Measurements from ENCODE around the gene DGKI.

DGKI gene

DNA sequence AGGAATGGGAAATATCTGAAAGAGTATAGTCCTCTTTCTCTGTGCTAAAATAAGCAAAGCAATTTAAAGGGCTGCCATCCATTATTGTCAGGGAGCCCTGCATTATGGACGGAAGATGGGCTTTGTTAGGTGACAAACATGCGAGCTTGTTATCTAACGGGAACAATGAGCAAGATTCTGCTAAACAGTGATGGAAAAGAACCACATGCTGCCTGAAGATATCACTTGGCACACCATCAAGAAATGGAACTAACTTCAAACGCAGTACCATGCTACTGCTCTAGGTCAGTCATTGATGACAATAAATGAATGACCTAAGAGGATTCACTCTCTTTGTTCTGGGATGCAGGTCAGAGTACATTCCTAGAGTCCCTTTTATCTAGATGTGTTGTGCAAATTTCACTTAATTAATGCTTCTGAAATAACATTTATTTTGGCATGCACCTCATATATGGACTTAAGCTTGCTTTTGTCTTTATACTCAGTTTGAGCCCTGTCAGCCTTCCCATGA lies 327.5 kb downstream of the DGKI start:
- no peak for DNase-seq

DNA sequence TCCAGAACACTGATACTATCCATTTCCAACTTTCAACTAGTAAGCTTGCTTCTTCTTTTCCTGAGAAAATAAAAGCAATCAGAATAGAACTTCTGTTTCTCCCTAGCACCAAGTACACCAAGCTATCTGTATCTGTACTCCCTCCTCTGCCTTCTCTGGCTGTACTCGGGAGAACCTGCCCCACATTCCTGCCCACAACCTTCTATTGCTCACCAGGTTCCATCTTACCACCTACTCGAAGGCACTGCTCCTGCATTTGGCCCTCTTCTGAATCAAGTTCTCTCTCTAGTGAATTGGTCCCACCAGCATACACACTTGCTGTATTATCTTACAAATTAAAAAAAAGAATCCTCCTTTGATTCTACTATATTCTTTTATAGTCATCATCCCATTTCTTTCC lies 333.7 kb downstream of the DGKI start:
- DNase-seq = no peak

DNA sequence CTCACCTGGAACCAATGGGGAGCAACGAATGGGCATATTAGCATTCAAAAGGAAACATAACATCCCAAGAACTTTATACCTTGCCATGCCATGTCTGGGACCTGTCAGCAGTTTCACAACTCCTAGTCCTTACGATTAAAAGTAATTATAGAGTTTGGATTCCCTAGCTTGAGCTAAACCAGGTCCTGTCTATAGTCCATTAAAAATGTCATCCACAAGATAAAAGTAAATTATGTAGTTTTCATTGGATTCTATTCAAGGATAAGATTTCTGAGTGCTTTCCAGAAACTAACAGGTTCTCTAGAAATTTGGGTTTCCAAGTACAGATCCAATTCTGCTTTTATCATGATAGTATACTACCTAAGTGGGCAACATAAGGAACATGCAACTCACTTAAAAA lies 339.7 kb downstream of the DGKI start:
- DNase-seq = no peak

DNA sequence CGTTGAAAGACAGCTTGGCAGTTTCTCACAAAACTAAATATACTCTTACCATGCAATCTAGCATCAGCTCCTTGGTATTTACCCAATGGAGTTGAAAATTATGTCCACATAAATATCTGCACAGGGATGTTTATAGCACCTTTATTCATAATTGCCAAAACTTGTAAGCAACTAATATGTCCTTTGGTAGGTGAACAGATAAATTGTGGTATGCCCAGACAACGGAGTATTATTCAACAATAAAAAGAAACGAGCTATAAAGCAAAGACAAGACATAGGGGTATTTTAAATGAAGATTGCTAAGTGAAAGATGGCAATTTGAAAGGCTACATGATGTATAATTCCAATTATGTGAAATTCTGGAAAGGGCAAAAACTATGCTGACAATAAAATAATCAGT lies 340.7 kb downstream of the DGKI start:
- no peak for DNase-seq

DNA sequence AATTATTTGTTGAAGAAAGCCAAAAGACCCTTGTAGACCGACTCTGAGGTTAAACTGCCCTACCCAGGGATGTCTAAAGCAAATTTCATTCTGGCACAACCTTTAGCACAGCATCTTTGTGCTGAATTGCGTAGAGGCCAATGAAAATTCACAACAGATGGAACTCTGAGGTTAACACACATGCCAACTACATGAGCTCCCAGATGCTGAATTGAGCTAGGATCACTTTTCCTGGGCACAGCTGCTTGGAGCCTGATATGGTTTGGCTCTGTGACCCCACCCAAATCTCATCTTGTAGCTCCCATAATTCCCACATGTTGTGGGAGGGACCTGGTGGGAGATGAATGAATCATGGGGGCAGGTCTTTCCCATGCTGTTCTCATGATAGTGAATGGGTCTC lies 345.2 kb downstream of the DGKI start:
- no peak for DNase-seq

DNA sequence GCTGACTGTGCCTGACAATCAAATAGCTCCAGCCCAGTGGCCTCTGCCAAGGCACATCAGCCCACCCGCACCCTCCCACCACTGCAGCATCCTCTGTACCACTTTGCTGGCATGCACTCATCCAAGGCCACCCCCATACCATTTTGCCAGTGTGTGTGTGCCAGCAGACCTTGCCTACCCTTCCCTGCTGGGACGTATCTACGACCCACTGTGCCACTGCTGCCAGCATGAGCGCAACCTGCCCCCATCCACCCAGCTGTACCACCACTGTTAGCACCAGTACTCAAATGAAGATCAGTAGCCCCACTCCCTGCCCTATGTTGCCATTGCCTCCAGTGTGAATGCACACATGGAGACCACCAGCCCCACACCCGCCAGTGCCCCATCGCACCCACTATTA lies 353.9 kb downstream of the DGKI start:
- no peak for DNase-seq

DNA sequence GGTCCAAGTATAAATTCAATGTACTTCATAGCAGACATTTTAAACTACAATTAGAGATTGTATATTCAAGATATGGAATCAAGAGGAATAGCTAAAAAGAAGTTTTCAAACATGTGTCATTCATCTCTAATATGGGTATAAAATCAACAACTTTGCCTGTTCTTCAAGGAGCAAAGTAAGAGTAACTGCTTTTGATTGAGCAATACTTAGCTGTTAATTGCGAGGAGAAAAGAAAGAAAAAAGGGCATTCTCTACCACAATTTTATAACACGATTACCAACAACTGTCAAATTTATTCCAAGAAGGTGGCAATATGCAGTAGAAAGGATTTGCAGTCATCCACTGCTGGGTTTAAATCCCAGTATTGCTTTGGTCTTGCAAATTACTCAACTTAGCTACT lies 356.9 kb downstream of the DGKI start:
- no peak for DNase-seq

DNA sequence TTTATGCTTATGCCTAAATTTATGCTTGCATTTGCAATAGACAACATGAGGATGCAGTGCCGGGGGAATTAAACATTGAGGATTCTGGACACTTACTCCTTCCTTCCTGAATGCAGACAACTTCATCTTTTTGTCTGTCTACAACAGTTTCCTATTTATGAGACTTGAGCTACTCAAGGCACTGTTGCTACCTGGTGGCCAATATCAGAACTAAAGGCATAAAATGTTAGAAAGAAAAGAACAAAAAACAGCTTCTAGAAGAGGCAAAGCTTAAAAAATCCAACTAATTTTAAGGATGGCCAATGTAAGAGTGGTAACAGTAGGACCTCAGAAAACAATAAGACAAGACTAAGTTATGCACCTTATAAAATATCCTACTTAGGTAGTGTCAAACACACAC lies 358.7 kb downstream of the DGKI start:
- no peak for DNase-seq

DNA sequence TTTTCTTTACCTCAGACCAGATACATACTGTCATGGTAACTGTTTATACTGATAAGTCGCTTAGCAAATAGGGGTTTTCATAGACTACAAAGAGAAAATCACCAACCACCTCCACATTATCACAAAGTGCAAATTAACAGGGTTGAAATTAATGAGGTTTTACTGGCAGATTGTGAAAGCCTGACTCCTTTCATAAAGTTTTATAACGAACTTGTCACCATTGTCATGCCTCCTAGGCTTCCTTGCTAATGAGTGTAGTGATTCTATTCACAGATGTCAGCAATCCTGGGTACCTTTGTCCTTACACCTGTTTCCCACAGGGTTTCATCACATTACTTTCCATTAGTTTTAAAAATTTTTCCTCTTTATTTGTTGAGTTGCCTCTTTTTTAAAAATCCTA lies 361.0 kb downstream of the DGKI start:
- DNase-seq = no peak

DNA sequence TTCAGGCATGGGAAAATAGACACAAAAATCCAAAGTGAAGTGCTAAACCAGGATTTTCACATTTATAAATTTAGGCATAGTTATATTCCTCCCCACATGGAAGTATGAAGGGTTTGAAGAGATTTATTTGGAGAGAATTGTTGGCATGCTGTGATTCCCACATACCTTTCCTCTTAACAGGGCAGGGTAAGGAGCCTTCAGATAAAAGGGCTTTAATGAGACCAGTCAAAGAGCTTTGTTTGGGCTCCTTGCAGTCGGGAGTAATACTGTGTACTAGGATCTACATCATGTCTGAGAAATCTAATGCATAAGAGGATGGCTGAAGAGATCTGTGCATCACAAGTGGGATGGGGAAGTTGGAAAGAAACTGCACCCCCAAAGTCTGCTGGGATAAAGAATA lies 362.4 kb downstream of the DGKI start:
- no peak for DNase-seq

DNA sequence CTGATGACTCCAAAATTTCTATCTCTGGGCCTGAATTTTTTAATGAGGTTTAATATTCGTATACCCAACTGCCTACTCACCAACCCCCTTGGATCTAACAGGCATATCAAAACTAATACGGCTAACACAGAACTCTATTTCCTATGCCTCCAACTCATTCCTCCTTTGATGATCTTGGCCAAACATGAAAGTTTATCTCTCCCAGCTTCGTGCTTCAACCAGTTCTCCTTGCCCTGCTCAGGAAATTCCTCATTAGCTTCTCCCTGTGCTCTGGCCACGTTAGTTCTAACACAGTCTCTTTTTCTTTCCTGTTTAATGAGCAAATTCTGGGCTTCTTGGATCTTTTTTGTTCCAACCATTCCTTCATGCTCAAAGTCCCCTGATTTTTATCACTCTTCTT lies 364.3 kb downstream of the DGKI start:
- DNase-seq = no peak

DNA sequence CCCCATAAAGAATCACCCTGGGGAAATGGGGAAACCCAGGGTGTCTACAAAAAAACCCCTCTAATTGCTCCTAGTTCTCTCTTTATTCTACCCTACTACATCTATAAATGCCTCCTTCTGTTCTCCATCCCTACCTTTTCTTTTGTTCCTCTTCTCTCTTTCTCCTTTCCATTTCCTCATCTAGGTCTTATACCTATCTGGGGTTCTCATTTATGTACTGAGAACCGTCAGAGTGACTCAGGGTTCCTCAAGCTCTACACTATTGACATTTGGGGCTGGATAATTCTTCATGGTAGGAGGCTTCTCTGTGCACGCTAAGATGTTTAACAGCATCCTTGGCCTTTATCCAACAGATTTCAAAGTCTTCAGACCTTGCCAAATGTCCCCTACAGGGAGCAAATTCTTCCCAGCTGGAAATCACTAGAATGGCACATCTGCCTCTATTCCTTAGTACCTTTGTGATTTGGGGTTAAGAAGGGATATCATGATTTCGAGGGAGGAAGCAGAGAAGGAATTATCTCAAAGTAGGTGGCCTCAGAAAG lies 365.9 kb downstream of the DGKI start:
- DNase-seq = no peak

DNA sequence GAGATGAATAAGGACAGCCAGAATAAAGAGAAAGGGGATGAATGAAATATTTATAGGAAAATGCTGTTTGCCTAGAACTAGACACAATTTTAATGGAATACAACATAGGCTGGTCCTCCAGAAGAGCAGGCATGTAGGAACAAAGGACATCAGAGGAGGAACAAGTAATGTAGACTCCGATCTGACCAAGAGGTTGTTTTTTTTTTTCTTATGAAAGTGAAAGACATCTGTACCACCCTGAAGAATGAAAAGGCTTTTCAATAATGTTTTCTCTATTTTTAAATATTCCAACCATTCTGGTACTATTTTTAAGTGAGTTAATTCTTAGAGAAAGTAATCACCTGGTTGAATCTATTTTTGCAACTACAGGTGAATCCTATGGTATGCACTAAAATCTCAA lies 366.4 kb downstream of the DGKI start:
- no peak for DNase-seq

DNA sequence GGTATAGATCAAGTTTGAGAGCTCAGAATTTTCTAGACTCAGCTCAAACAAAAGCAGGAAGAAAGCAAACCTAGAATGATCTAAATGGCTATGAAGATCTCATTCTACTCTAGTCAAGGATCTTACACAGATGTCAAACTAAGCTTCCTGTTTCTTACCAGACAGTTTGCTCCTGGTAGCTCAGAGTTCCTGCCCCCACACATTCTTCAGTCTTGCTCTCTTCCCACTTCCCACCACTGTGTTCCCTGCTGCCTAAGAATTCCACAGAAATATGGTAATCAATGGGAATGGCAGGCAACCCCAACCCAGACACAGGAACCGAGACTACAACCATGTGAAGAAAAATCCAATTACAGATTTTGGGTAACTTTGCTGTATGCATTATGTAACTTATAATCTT lies 369.8 kb downstream of the DGKI start:
- DNase-seq = no peak

DNA sequence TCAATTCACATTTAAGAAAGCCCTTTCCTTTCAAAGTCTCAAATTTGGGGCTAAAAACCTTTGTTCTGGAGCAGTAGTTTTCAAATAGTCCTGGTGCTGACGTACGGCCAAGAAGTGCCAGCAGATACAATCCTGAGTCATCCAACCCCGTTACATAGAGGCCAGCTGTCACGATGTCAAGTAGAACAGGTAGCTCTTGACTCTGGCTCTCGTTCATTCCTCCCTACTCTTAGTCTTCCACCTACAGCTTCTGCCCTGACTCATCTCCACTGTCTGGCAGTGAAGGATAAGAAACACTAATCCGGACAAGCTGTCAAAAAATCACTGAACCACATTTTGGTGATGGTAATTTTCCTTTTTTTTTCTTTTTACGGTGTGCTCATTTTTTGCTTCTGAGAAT lies 370.8 kb downstream of the DGKI start:
- no peak for DNase-seq

DNA sequence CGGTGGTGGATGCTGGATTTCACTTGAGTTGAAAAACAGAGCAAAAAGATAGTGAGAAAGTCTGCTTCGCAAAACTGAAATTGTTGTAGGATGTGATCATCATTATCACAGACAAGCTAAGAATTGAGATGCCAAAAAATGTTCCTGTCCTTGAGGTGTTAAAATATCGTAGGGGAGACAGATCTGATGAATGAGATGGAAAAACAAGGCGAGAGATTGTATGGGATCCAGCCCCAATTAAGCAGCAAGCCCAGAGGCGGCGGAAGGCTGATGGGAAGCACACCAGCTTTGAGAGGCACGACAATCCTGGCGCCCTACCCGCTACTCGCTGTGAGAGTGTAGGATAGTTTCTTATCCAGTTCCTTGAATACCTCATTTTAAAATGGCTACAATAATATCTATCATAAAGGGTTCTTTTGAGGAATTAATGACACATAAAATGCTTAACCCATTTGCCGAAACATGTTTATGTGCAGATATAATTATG lies 372.2 kb downstream of the DGKI start:
- DNase-seq = no peak

DNA sequence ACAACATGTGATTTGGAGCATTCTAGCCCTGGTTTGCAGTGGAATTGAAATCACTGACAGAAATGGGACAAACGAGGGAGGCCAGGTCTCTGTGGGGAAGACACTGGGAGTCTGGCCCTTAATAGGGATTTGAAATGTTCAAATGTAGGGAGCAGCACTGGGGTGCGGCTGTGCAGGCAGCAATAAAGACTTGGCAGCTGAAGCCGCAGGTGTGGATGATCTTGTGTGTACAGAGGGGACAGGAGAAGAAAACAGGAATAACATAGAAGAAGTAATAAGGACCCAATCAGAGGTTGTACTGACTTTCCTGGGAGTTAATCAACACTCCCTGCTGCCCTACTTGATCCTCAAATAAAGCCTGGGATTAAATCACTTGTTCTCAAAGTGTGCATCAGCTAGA lies 375.6 kb downstream of the DGKI start:
- DNase-seq = no peak

DNA sequence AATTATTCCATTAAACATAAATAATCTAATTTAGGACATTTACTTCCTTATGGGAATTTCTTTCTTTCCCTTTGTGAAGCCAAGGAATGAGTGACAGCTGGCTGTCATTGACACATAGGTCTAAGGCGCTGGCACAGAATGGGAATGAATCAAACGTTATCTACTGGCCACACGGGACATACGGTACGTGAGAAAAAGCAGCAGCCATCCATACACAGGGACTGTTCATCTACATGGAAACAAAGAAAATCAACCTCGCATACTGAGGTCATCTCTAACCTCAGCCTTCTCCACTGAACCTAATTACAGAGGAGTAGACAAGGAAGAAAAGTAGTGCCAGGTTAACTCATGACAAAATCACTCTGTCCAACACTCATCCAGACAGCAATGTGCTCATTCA lies 376.9 kb downstream of the DGKI start:
- DNase-seq = no peak

DNA sequence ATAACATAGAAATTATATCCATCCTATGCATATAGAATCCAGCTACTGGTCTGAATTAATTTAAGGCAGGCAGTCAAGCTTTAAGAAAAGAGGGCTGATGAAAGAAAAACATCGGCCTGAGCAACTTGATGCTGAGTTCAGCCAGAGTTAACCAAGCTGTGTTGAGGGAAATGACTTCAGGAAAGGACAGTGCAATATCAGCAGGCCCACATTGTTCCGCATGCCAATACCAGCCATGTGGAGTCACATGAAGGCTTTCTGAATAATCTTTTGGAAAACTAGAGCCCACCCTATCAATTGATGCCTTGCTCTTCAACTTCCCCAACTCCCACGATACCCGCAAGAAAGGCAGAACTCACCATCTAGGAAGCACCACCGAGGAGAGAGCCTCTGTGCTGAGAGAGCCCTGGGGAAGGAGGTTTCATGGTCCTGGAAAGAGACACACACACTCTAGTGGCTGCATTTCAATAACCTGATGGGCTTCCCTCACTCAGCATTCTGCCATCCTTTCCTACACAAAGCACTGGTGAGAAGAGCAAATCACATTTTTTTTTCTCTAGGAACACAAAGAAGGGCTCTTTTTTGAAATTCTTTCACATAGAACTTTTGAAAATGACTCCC lies 377.5 kb downstream of the DGKI start:
- DNase-seq = no peak

DNA sequence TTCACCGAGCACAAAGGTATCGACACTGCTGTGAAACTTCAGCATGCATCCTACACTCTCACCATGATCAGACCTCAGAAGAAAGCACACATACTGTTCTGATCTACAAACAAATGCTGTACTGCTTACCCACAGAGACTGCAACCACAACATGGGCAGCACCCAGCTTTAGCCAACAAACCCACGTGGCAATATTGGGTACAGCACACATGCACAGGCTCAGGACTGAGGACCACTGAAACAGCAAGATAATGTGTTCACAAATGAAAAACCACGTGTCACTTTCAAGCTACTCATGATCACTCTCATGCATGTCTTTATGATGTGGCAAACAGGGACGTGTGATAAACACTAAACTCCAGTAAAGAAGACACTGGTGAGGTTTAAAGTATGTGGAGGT lies 383.9 kb downstream of the DGKI start:
- no peak for DNase-seq

DNA sequence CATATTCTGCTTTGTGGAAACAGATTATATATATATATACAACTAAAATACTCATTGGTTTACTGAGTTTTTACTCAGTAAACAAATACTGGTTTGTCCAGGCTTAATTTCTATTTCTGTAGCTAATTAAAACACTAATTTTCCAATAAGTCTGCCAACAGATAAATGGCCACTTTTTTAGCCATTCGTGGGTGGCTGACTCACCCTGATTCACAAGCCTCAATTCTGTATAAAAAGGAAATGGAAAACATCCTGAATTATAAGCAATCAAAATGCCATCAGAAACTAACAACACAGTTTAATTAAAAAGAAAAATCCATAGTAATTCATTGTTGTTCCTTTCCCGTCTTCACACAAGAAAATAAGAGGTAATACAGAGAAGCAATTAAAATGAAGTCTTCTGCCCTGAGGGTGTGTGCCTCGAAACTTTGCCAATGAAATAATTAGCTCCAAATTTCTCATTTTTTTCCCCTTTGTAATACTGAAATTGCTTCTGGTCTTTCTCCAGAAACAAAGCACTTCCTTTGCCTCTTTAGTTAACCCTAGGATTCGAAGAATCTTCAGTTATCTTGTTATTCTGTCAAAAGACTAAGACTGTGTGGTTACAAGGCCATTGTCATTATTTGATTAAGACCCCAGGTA lies 384.6 kb downstream of the DGKI start:
- DNase-seq = no peak

DNA sequence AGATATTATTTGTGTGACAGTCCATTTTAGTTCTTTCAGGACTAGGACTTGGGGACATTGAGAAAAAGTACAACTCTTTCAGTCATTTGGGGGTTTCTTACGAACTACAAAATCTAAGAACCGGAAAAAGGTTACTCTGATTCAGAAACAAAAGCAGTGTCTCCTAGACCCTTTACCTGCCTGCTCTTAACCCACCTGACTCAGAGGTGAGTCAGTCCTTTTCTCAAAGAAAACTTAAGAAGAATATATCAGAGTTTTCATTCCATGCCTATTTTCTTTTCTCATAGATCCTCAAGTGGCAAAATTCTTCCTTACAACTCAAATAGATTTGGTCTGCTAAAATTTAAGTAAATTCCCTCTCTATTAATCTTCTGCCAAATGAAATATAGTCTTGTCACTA lies 388.4 kb downstream of the DGKI start:
- no peak for DNase-seq

DNA sequence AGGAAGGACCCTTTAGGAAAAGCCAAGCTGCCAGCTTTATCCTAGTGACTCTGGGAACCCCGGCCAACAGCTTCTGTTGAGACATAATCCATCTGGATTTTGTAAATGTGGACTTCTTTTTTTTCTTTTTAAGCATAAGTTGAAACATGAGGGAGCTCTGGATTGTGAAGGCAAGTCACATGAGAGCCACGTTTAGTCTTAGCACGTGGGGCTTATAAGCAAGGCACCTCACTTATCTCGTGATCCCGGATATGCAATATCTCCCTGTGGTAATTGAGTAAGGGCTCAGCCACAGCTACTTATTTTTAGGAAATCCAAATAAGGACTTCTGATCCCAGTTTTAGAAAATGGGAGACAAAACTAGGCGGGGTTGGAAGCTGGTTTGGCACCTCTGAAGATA lies 392.0 kb downstream of the DGKI start:
- peak; percentile 10 for DNase-seq

DNA sequence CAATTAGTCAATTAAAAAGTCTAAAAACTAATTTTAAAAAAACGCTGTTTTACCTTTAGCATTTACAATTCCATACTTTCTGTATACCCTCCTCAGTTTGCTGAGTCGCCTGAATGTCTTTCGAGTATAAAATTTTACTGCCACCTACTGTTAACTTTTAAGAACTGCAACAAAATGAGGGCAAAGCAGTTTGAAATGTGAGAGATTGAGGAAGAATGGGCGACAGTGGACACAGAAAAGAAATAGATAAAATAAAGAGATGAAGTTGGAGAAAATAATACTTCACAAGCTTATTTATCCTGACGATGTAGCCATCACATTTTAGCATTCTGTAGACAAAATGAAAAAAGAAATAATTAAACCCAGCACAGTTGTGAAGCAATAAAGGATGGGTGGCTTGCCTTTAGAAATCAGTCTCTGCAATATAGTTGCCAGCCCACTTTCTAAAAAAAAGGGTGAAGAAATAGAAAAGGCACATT lies 392.5 kb downstream of the DGKI start:
- peak; percentile 54 for DNase-seq

DNA sequence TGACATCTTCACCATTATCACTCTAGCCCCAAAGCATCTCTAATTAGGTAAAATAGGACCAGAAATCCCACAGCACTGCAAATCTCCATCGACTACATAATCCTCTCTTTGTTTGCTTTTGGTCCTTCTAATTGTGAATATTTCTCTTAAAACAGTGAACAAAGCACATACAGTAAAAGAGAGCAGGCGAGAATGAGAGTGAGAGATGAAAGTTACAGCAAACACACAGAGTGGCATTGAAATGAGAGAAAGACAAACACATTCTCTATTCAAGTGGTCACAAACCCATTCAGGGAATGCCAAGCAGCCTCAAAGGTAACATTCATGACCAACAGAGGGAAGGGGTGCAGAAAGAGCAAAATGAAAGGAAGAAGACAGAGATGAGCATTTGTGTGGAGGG lies 393.4 kb downstream of the DGKI start:
- DNase-seq = no peak

Measured in suppressor macrophage treated with lipopolysaccharide for 4 hours (primary cell).